ENCODE measurements around the gene BAHD1.
A peak's percentile ranks its signal among the peaks of the same experiment; 100 is the strongest.

DNA sequence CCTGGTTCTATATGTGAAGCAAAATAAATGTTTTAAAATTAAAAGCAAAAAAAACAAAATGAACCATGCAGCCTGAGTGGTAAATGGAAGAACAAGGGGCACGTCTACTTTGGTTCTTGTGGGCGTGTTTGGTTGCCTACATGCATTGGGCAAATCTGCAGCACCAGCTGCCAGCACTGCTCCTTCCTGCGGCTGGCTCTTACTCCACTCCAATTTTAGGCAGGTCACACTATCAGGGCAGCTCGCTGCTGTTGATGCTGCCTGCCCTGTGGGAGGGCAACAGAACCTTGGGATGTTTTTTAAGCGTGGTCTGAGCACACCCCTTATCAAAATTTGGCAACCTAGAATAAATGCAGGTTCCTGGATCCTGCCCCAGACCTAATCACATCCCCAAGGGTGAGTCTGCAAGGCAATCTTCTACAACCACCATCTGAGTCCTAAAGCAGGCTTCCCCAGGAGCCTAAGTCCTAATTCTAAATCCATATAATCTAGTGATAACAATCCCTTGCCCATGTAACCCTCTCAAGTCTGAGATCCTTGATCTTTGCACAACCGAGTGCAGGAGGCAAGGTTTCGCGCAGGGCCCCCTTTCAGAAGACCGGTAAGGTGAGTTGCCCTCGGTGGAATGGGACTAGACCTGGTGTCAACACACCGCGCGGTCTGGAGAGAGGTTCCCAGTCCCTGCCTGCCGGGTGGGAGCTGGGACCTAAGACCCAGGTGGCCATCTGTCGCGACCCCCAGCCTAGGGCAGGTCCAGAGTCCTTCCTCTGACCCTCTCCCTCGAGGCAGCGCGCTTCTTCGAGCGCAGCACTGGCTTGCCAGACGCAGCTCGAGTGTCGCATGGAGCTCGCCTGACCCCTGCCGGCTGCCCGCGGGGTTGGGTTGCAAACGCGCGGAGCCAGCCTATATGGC, 19.3 kb upstream of the BAHD1 start:
- TF ChIP-seq POLR2AphosphoS5 (IDR thresholded peaks at IDR 0.05) (peak in 1 of 3 donors; percentile 54), POLR2A (IDR thresholded peaks at IDR 0.05) (no peak)
- TF ChIP-seq, protein P1, sequence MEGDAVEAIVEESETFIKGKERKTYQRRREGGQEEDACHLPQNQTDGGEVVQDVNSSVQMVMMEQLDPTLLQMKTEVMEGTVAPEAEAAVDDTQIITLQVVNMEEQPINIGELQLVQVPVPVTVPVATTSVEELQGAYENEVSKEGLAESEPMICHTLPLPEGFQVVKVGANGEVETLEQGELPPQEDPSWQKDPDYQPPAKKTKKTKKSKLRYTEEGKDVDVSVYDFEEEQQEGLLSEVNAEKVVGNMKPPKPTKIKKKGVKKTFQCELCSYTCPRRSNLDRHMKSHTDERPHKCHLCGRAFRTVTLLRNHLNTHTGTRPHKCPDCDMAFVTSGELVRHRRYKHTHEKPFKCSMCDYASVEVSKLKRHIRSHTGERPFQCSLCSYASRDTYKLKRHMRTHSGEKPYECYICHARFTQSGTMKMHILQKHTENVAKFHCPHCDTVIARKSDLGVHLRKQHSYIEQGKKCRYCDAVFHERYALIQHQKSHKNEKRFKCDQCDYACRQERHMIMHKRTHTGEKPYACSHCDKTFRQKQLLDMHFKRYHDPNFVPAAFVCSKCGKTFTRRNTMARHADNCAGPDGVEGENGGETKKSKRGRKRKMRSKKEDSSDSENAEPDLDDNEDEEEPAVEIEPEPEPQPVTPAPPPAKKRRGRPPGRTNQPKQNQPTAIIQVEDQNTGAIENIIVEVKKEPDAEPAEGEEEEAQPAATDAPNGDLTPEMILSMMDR (IDR thresholded peaks at IDR 0.05) = peak; percentile 81 to 97 (median 93)
